Caco-2 (cell line): Measurements from ENCODE around the gene C1QTNF8. TPM values are rescaled to one million over a fixed set of nuclear protein-coding genes. Genes with fewer than 3 reads are reported as not detected.

ENCODE experiments used
- BruUV-seq: library from RNA; stranded (reverse); fragments of 400-500 nt; replicated peaks from 2 replicates; lab custom pipeline; 2021; lab: Mats Ljungman, UMichigan
- CTCF ChIA-PET: fragments of 300-600 bp; sonication (Branson Sonifier 250); formaldehyde crosslinking; loops from one replicate; lab custom pipeline; 2022; ENCODE audit warnings: antibody characterized with exemption; lab: Charles Lee
- POLR2A ChIA-PET: fragments of 300-600 bp; sonication (Branson Sonifier 250); formaldehyde crosslinking; loops from one replicate; lab custom pipeline; 2022; ENCODE audit warnings: antibody characterized with exemption; lab: Charles Lee
- DNase-seq, 2 experiments: peaks; one replicate each; pipeline versions ENCODE4 v3.0.0 to v3.0.0-alpha.2; 2020 to 2022
- H3K27me3 ChIP-seq: replicated peaks from 2 replicates; pipeline ENCODE4 v1.6.0; 2011; ENCODE audit warnings: low read length; ENCODE audit not compliant: control insufficient read depth, insufficient read depth
- H3K36me3 ChIP-seq: 2 replicates; pipeline ENCODE4 v1.5.1; 2011; ENCODE audit warnings: low read length; ENCODE audit not compliant: control insufficient read depth, insufficient read depth
- H3K4me1 ChIP-seq: fragments of 250-450 bp; sonication (Bioruptor Pico); 2 replicates; pipeline ENCODE4 v1.5.1; 2020; ENCODE audit warnings: mild to moderate bottlenecking
- H3K4me3 ChIP-seq: 2 replicates; pipeline ENCODE4 v1.5.1; 2011; ENCODE audit warnings: low read depth, mild to moderate bottlenecking, control low read depth, low read length
- H3K9me3 ChIP-seq: fragments of 250-450 bp; sonication (Bioruptor Pico); 2 replicates; pipeline ENCODE4 v1.5.1; 2020; ENCODE audit warnings: mild to moderate bottlenecking, moderate library complexity
- H3K27ac Mint-ChIP-seq: one replicate; pipeline ENCODE4 v1.8.0; 2022; ENCODE audit warnings: mixed read lengths; ENCODE audit not compliant: unreplicated experiment
- H3K27me3 Mint-ChIP-seq: one replicate; pipeline ENCODE4 v1.8.0; 2022; ENCODE audit warnings: mixed read lengths; ENCODE audit not compliant: insufficient read depth, unreplicated experiment
- H3K36me3 Mint-ChIP-seq: one replicate; pipeline ENCODE4 v1.8.0; 2022; ENCODE audit warnings: mild to moderate bottlenecking, mixed read lengths; ENCODE audit not compliant: insufficient read depth, unreplicated experiment
- H3K4me1 Mint-ChIP-seq: one replicate; pipeline ENCODE4 v1.8.0; 2022; ENCODE audit warnings: low read depth, mixed read lengths; ENCODE audit not compliant: unreplicated experiment
- H3K4me3 Mint-ChIP-seq: one replicate; pipeline ENCODE4 v1.8.0; 2022; ENCODE audit warnings: mild to moderate bottlenecking, moderate library complexity, mixed read lengths; ENCODE audit not compliant: unreplicated experiment
- H3K9me3 Mint-ChIP-seq: one replicate; pipeline ENCODE4 v1.8.0; 2022; ENCODE audit warnings: mixed read lengths; ENCODE audit not compliant: unreplicated experiment
- CTCF ChIP-seq, 2 experiments: fragments of 200-600 bp in 1 of 2; IDR thresholded peaks; 1 replicate in 1 of 2; 2 replicates in 1 of 2; pipeline versions ENCODE4 v1.5.1 to v1.8.0; 2011 to 2022; ENCODE audit warnings: antibody characterized with exemption in 1 of 2, control low read depth in 1 of 2, inconsistent platforms in 1 of 2, low read depth in 1 of 2, low read length in 1 of 2, mild to moderate bottlenecking in 1 of 2, moderate library complexity in 1 of 2; ENCODE audit not compliant: insufficient read depth in 1 of 2, severe bottlenecking in 1 of 2, unreplicated experiment in 1 of 2
- intact Hi-C: fragments of 100-400 bp; cut with micrococcal nuclease; formaldehyde crosslinking; loops from one replicate; pipeline ENCODE4 v1.10.0; 2022; ENCODE audit not compliant: unreplicated experiment
- total RNA-seq: library from RNA; stranded (reverse); gene quantifications from 2 replicates; pipeline ENCODE4 v1.2.3, GENCODE V29; 2022

The C1QTNF8 gene
- total RNA-seq, 1 experiment from 2014 or later, result not detected

DNA sequence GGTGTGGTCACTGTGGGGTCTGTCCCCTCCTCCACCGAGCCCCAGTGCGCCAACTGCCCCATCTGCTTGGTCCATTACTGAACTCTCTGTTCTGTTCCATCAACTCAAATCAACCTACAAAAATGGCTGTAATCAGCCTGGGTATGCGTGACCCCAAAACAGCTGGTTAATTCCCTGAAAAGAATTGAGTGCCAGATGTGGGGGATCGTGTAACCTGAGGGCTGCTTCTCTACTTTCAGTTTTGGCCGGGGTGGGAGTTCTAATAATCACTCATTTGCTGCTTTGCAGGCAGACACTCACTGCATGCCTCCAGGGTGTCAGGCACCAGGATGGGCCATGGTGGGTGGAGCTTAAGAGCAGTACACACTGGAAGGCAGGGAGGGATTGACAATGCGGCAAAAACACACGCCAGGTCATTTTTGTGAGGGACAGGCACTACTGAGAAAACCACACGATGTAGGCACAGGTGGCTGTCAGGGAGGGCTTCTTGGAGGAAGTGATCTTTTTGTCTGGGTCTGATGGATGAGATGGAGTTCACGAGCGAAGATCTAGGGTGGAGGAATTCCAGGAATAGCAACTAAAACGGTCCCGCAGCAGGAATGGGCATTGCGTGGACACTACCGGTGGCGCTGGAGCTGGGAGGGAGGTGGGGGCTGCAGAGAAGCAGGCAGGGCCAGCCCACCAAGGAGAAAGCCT is 53.8 kb downstream of the C1QTNF8 start:
- no TSS peak for BruUV-seq
- CTCF ChIA-PET, result no interaction called here

GRCh38 chr16:1040346-1040745 is 55.7 kb downstream of the C1QTNF8 start:
- Mint-ChIP-seq H3K9me3 (no peaks in the 10 kb centered on the region), H3K27ac (no peak overlapping the region), H3K36me3 (no peaks in the 10 kb centered on the region), H3K4me3 (no peak overlapping the region), H3K4me1 (no peaks in the 10 kb centered on the region), H3K27me3 (no peaks in the 10 kb centered on the region)
- Histone ChIP-seq H3K4me3 (no peak overlapping the region), H3K4me1 (no peaks in the 10 kb centered on the region), H3K9me3 (no peaks in the 10 kb centered on the region), H3K27me3 (no peaks in the 10 kb centered on the region), H3K36me3 (no peaks in the 10 kb centered on the region)
- intact Hi-C loops, result no loop called here
- POLR2A ChIA-PET, result no interaction called here
- no peak for TF ChIP-seq CTCF (IDR thresholded peaks at IDR 0.05; ENCODE audit: insufficient read depth in 1 of 2, low read depth in 1 of 2, low read length in 1 of 2, severe bottlenecking in 1 of 2, unreplicated experiment in 1 of 2)
- CTCF ChIA-PET, result no interaction called here
- DNase-seq, result no peak
- no TSS peak for BruUV-seq

More for the DNA sequence above, 53.8 kb downstream of the C1QTNF8 start:
- Mint-ChIP-seq H3K9me3 (no peaks in the 10 kb centered on the region), H3K4me1 (no peaks in the 10 kb centered on the region), H3K27me3 (no peaks in the 10 kb centered on the region), H3K4me3 (no peak overlapping the region), H3K27ac (no peak overlapping the region), H3K36me3 (no peaks in the 10 kb centered on the region)
- no peaks in the 10 kb centered on the region for H3K4me1 ChIP-seq
- POLR2A ChIA-PET, result no interaction called here
- TF ChIP-seq CTCF (IDR thresholded peaks at IDR 0.05; ENCODE audit: insufficient read depth in 1 of 2, low read depth in 1 of 2, low read length in 1 of 2, severe bottlenecking in 1 of 2, unreplicated experiment in 1 of 2), result no peak
- no peak overlapping the region for H3K4me3 ChIP-seq
- DNase-seq, result no peak
- H3K9me3 ChIP-seq, result no peaks in the 10 kb centered on the region
- no peaks in the 10 kb centered on the region for H3K27me3 ChIP-seq
- no peaks in the 10 kb centered on the region for H3K36me3 ChIP-seq
- intact Hi-C loops, result no loop called here

- BruUV-seq, result no TSS peak
- no peak for TF ChIP-seq CTCF (IDR thresholded peaks at IDR 0.05; ENCODE audit: insufficient read depth in 1 of 2, low read depth in 1 of 2, low read length in 1 of 2, severe bottlenecking in 1 of 2, unreplicated experiment in 1 of 2)
- no peaks in the 10 kb centered on the region for H3K36me3 Mint-ChIP-seq
Measured at GRCh38 chr16:1039762-1040161, 56.3 kb downstream of the C1QTNF8 start.

More at GRCh38 chr16:1039762-1040161, 56.3 kb downstream of the C1QTNF8 start:
- no peak overlapping the region for H3K27ac Mint-ChIP-seq
- Histone ChIP-seq H3K27me3 (no peaks in the 10 kb centered on the region), H3K4me3 (no peak overlapping the region), H3K4me1 (no peaks in the 10 kb centered on the region), H3K36me3 (no peaks in the 10 kb centered on the region), H3K9me3 (no peaks in the 10 kb centered on the region)
- intact Hi-C loops, result no loop called here
- no peaks in the 10 kb centered on the region for H3K27me3 Mint-ChIP-seq
- POLR2A ChIA-PET, result no interaction called here
- no peaks in the 10 kb centered on the region for H3K9me3 Mint-ChIP-seq
- CTCF ChIA-PET, result no interaction called here
- no peaks in the 10 kb centered on the region for H3K4me1 Mint-ChIP-seq
- no peak for DNase-seq
- H3K4me3 Mint-ChIP-seq, result no peak overlapping the region
